HepG2 (cell line): ENCODE measurements around the gene SLC35B1. TPM values are rescaled to one million over a fixed set of nuclear protein-coding genes. Genes with fewer than 3 reads are reported as not detected.

ENCODE experiments used
- FIP1L1 ChIP-seq: fragments of 200-400 bp; formaldehyde crosslinking; IDR thresholded peaks from 2 replicates; pipeline ENCODE4 v1.6.1; 2018; ENCODE audit warnings: low read depth, mild to moderate bottlenecking, low read length, moderate library complexity, borderline replicate concordance; ENCODE audit not compliant: insufficient read depth
- GATAD1 ChIP-seq: IDR thresholded peaks from 2 replicates; pipeline ENCODE4 v1.6.1; 2016; ENCODE audit warnings: missing genetic modification reagents, missing compliant biosample characterization
- HOXA5 ChIP-seq: sonication (generic); formaldehyde crosslinking; IDR thresholded peaks from 2 replicates; pipeline ENCODE4 v1.4.0; 2020; ENCODE audit warnings: missing genetic modification reagents
- KLF11 ChIP-seq: IDR thresholded peaks from 2 replicates; pipeline ENCODE4 v1.6.1; 2016; ENCODE audit warnings: missing compliant biosample characterization
- MED13 ChIP-seq: sonication (generic); formaldehyde crosslinking; IDR thresholded peaks from 2 replicates; pipeline ENCODE4 v1.5.0; 2020; ENCODE audit warnings: missing genetic modification reagents
- NAIF1 ChIP-seq: sonication (generic); formaldehyde crosslinking; IDR thresholded peaks from 2 replicates; pipeline ENCODE4 v1.5.0; 2020; ENCODE audit warnings: mild to moderate bottlenecking, missing genetic modification reagents, borderline replicate concordance
- NCOA2 ChIP-seq: sonication (generic); formaldehyde crosslinking; IDR thresholded peaks from 2 replicates; pipeline ENCODE4 v1.8.0; 2022; ENCODE audit warnings: inconsistent platforms
- PAF1 ChIP-seq: IDR thresholded peaks from 2 replicates; pipeline ENCODE4 v1.6.1; 2016; ENCODE audit warnings: missing genetic modification reagents, missing compliant biosample characterization
- SRY ChIP-seq: sonication (generic); formaldehyde crosslinking; IDR thresholded peaks from 2 replicates; pipeline ENCODE4 v1.8.0; 2022; ENCODE audit warnings: mild to moderate bottlenecking, missing genetic modification reagents
- TMF1 ChIP-seq: sonication (generic); formaldehyde crosslinking; IDR thresholded peaks from 2 replicates; pipeline ENCODE4 v1.8.1; 2022; ENCODE audit warnings: low read depth, missing genetic modification reagents
- ZKSCAN8 ChIP-seq: IDR thresholded peaks from 2 replicates; pipeline ENCODE4 v1.6.1; 2016; ENCODE audit warnings: borderline replicate concordance, missing genetic modification reagents, missing compliant biosample characterization
- ZNF367 ChIP-seq: sonication (generic); formaldehyde crosslinking; IDR thresholded peaks from 2 replicates; pipeline ENCODE4 v1.4.0; 2020; ENCODE audit warnings: missing genetic modification reagents, borderline replicate concordance
- ZNF432 ChIP-seq: sonication (generic); formaldehyde crosslinking; IDR thresholded peaks from 2 replicates; pipeline ENCODE4 v1.5.0; 2020; ENCODE audit warnings: missing genetic modification reagents, mild to moderate bottlenecking, borderline replicate concordance
- ZNF530 ChIP-seq: sonication (generic); formaldehyde crosslinking; IDR thresholded peaks from 2 replicates; pipeline ENCODE4 v1.5.0; 2020; ENCODE audit warnings: low read depth, mild to moderate bottlenecking, missing genetic modification reagents
- ZNF550 ChIP-seq: sonication (generic); formaldehyde crosslinking; IDR thresholded peaks from 2 replicates; pipeline ENCODE4 v1.4.0; 2020; ENCODE audit warnings: mild to moderate bottlenecking, missing genetic modification reagents, borderline replicate concordance
- ZNF562 ChIP-seq: sonication (generic); formaldehyde crosslinking; IDR thresholded peaks from 2 replicates; pipeline ENCODE4 v1.8.0; 2022; ENCODE audit warnings: missing genetic modification reagents, borderline replicate concordance
- ZNF605 ChIP-seq: sonication (generic); formaldehyde crosslinking; IDR thresholded peaks from 2 replicates; pipeline ENCODE4 v1.8.0; 2022; ENCODE audit warnings: mild to moderate bottlenecking, missing genetic modification reagents
- ZNF839 ChIP-seq: sonication (generic); formaldehyde crosslinking; IDR thresholded peaks from 2 replicates; pipeline ENCODE4 v1.4.0; 2020; ENCODE audit warnings: missing genetic modification reagents, mild to moderate bottlenecking, borderline replicate concordance
- polyA plus RNA-seq, 8 experiments: library from polyadenylated mRNA; depleted of rRNA in 3 of 8; stranded (reverse) in 7 of 8; unstranded in 1 of 8; fragments of >200 nt; fragmentation: Illumina TruSeq in 4 of 8; extraction: Trizol in 4 of 8; gene quantifications; 2 replicates each; pipeline versions ENCODE4 v1.2.1 to v1.2.3, GENCODE V29; 2011 to 2016; ENCODE audit warnings: low read depth in 4 of 8, missing spikeins in 1 of 8, mixed read lengths in 1 of 8; ENCODE audit not compliant: insufficient read depth in 1 of 8
- total RNA-seq, 5 experiments: library from RNA; depleted of rRNA; stranded (reverse); fragments of >200 nt; fragmentation: Illumina TruSeq; extraction: Trizol; gene quantifications; 2 replicates each; pipeline ENCODE4 v1.2.3, GENCODE V29; 2016; ENCODE audit warnings: low read depth in 1 of 5
- TF ChIP-seq, protein P1 (sequence below): sonication (generic); formaldehyde crosslinking; IDR thresholded peaks from 2 replicates; pipeline ENCODE4 v1.5.0; 2020; ENCODE audit warnings: mild to moderate bottlenecking, missing genetic modification reagents
- TF ChIP-seq, protein P2 (sequence below): sonication (generic); formaldehyde crosslinking; IDR thresholded peaks from 2 replicates; pipeline ENCODE4 v1.9.0; 2021; ENCODE audit warnings: missing genetic modification reagents, borderline replicate concordance
- TF ChIP-seq, protein P3 (sequence below): sonication (generic); formaldehyde crosslinking; IDR thresholded peaks from 2 replicates; pipeline ENCODE4 v1.8.1; 2023; ENCODE audit warnings: mild to moderate bottlenecking, inconsistent platforms, moderate library complexity, missing genetic modification reagents, borderline replicate concordance
- TF ChIP-seq, protein P4 (sequence below): IDR thresholded peaks from 2 replicates; pipeline ENCODE4 v1.6.1; 2016; ENCODE audit warnings: mild to moderate bottlenecking, missing biosample characterization, missing genetic modification reagents

The SLC35B1 gene
- total and polyA plus RNA-seq, 2 of the 13 experiments (the other 11 are each of a cell fraction or from before 2014, with no cell fraction given) = 99.6 to 113 TPM

DNA sequence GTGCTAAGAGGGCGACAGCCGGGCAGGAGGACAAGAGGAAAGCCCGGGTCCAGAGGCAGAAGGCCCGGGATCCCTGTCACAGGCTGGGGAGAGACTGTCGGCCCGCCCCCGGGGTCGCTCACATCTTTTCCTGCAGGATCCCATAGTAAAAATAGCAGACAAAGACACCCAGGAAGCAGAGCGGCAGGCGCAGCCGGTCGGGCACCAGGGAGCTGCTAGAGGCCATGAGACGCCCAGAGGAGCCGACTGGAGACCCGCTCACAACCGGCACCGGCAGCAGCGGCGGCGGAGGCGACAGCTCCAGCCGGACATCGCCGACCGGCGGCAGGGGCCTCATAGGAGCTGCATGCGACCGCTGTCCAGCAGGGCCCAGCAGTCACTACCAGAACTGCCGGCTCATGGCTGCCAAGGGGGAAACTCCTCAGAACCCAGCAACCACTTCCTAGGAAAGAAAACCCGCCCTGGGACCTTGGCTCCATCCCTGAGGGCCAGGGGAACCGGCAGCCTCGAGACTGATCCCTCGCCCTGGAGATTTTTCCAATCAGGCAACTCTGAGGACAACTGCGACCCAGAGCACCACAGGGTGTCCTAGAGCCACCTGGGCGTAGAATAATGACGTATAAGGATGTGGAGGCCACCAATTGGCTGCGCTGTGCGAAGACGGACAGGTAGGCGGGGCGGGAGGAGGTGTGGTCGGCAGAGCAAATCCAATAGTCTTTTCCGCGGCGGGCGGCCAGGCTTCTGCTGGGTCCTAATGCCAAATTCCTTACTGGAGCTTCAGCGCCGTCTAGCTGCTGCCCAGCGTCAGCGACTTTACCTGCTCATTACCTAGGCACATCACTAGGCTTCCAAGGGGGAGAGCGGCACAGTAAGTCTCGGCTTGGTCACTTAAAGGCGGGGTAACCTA is at the start of gene SLC35B1 (continued):
- TF ChIP-seq, protein P1, sequence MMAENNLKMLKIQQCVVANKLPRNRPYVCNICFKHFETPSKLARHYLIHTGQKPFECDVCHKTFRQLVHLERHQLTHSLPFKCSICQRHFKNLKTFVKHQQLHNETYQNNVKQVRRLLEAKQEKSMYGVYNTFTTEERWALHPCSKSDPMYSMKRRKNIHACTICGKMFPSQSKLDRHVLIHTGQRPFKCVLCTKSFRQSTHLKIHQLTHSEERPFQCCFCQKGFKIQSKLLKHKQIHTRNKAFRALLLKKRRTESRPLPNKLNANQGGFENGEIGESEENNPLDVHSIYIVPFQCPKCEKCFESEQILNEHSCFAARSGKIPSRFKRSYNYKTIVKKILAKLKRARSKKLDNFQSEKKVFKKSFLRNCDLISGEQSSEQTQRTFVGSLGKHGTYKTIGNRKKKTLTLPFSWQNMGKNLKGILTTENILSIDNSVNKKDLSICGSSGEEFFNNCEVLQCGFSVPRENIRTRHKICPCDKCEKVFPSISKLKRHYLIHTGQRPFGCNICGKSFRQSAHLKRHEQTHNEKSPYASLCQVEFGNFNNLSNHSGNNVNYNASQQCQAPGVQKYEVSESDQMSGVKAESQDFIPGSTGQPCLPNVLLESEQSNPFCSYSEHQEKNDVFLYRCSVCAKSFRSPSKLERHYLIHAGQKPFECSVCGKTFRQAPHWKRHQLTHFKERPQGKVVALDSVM (CRISPR knock-in tag) = peak; percentile 44; the same call in 1 of the 2 replicates
- TF ChIP-seq TMF1 (CRISPR knock-in tag) (no peak; the same call in 1 of the 2 replicates), ZNF530 (no peak), ZKSCAN8 (CRISPR knock-in tag) (peak; percentile 83; the same call in 1 of the 2 replicates), ZNF550 (CRISPR knock-in tag) (no peak), FIP1L1 (no peak), NAIF1 (CRISPR knock-in tag) (peak; percentile 8; the same call in 1 of the 2 replicates), MED13 (CRISPR knock-in tag) (no peak), ZNF562 (CRISPR knock-in tag) (no peak), ZNF367 (CRISPR knock-in tag) (no peak), KLF11 (CRISPR knock-in tag) (0 out of 2 replicates have a peak, but pooled peaks have one; percentile 78), HOXA5 (CRISPR knock-in tag) (peak; percentile 80; the same call in 1 of the 2 replicates), ZNF432 (CRISPR knock-in tag) (no peak), PAF1 (CRISPR knock-in tag) (no peak), NCOA2 (CRISPR knock-in tag) (peak; percentile 14), ZNF605 (CRISPR knock-in tag) (peak; percentile 82), SRY (no peak), ZNF839 (CRISPR knock-in tag) (no peak), GATAD1 (peak; percentile 98)
- TF ChIP-seq, protein P2, sequence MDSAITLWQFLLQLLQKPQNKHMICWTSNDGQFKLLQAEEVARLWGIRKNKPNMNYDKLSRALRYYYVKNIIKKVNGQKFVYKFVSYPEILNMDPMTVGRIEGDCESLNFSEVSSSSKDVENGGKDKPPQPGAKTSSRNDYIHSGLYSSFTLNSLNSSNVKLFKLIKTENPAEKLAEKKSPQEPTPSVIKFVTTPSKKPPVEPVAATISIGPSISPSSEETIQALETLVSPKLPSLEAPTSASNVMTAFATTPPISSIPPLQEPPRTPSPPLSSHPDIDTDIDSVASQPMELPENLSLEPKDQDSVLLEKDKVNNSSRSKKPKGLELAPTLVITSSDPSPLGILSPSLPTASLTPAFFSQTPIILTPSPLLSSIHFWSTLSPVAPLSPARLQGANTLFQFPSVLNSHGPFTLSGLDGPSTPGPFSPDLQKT (CRISPR knock-in tag) = no peak
- TF ChIP-seq, protein P3, sequence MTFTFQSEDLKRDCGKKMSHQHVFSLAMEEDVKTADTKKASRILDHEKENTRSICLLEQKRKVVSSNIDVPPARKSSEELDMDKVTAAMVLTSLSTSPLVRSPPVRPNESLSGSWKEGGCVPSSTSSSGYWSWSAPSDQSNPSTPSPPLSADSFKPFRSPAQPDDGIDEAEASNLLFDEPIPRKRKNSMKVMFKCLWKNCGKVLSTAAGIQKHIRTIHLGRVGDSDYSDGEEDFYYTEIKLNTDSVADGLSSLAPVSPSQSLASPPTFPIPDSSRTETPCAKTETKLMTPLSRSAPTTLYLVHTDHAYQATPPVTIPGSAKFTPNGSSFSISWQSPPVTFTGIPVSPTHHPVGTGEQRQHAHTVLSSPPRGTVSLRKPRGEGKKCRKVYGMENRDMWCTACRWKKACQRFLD = peak; percentile 82; the same call in 1 of the 2 replicates
- TF ChIP-seq, protein P4, sequence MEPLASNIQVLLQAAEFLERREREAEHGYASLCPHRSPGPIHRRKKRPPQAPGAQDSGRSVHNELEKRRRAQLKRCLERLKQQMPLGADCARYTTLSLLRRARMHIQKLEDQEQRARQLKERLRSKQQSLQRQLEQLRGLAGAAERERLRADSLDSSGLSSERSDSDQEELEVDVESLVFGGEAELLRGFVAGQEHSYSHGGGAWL (CRISPR knock-in tag) = peak; percentile 72
